ENCODE measurements around the gene WDR37. TPM values are rescaled to one million over a fixed set of nuclear protein-coding genes. Genes with fewer than 3 reads are reported as not detected.
A peak's percentile ranks its signal among the peaks of the same experiment; 100 is the strongest.

The WDR37 gene
- total and polyA plus RNA-seq, 4 donors: 18.7 to 32.6 (median 28.9) TPM

- DNase-seq (ENCODE audit: low read depth in 4 of 6, low spot score in 6 of 6): peak in 2 of 6 donors; percentile 35 to 76
Measured at GRCh38 chr10:1048349-1048731, 7.8 kb upstream of the WDR37 start.

GRCh38 chr10:1048732-1049424, 7.3 kb upstream of the WDR37 start, which contains the start of gene IDI1:
TSS of gene IDI1 (minus strand) at chr10:1049119. CDS start at chr10:1049003, 116 bp downstream.
- under 1% methylated on average over 83 of the region's 83 CpGs for WGBS (ENCODE audit: insufficient coverage)
- H3K9me3 ChIP-seq (ENCODE audit: control insufficient read depth, insufficient read depth, low read length): no peaks in the 10 kb centered on the region
- H3K36me3 ChIP-seq (ENCODE audit: control insufficient read depth, insufficient read depth, low read length): peaks cover 8% of the 10 kb centered on the region
- peak within 1 kb of the TSS; percentile 100 for H3K27ac ChIP-seq (ENCODE audit: low read depth, low read length)
- peaks cover 21% of the 10 kb centered on the region for H3K4me1 ChIP-seq (ENCODE audit: control insufficient read depth, insufficient read depth, low read length)
- H3K4me3 ChIP-seq (ENCODE audit: low read depth, low read length): peak within 1 kb of the TSS; percentile 92
- H3K27me3 ChIP-seq (ENCODE audit: control insufficient read depth, insufficient read depth, low read length): no peaks in the 10 kb centered on the region
- DNase-seq (ENCODE audit: low read depth in 4 of 6, low spot score in 6 of 6): peak; percentile 95 to 99 (median 98)

More at GRCh38 chr10:1048349-1048731, 7.8 kb upstream of the WDR37 start:
- Histone ChIP-seq H3K9me3 (ENCODE audit: control insufficient read depth, insufficient read depth, low read length) (no peaks in the 10 kb centered on the region), H3K27me3 (ENCODE audit: control insufficient read depth, insufficient read depth, low read length) (no peaks in the 10 kb centered on the region), H3K27ac (ENCODE audit: low read depth, low read length) (peak overlapping the region; percentile 100), H3K4me1 (ENCODE audit: control insufficient read depth, insufficient read depth, low read length) (peaks cover 21% of the 10 kb centered on the region), H3K36me3 (ENCODE audit: control insufficient read depth, insufficient read depth, low read length) (peaks cover 8% of the 10 kb centered on the region), H3K4me3 (ENCODE audit: low read depth, low read length) (peak overlapping the region; percentile 92)
- WGBS (ENCODE audit: insufficient coverage): under 1% methylated on average over 37 of the region's 37 CpGs

GRCh38 chr10:1049425-1049958, 6.7 kb upstream of the WDR37 start:
- no peak for DNase-seq (ENCODE audit: low read depth in 4 of 6, low spot score in 6 of 6)
- H3K4me1 ChIP-seq (ENCODE audit: control insufficient read depth, insufficient read depth, low read length): peaks cover 17% of the 10 kb centered on the region

GRCh38 chr10:1050145-1050544, 6.0 kb upstream of the WDR37 start:
- Histone ChIP-seq H3K9me3 (ENCODE audit: control insufficient read depth, insufficient read depth, low read length) (no peaks in the 10 kb centered on the region), H3K27ac (ENCODE audit: low read depth, low read length) (peak overlapping the region; percentile 100), H3K36me3 (ENCODE audit: control insufficient read depth, insufficient read depth, low read length) (peaks cover 8% of the 10 kb centered on the region), H3K4me1 (ENCODE audit: control insufficient read depth, insufficient read depth, low read length) (peaks cover 20% of the 10 kb centered on the region), H3K27me3 (ENCODE audit: control insufficient read depth, insufficient read depth, low read length) (no peaks in the 10 kb centered on the region), H3K4me3 (ENCODE audit: low read depth, low read length) (peak overlapping the region; percentile 92)
- DNase-seq (ENCODE audit: low read depth in 4 of 6, low spot score in 6 of 6): peak in 1 of 6 donors; percentile 21
- 29% methylated on average over 3 of the region's 5 CpGs for WGBS (ENCODE audit: insufficient coverage)

More at GRCh38 chr10:1049425-1049958, 6.7 kb upstream of the WDR37 start:
- peaks cover 8% of the 10 kb centered on the region for H3K36me3 ChIP-seq (ENCODE audit: control insufficient read depth, insufficient read depth, low read length)
- H3K27me3 ChIP-seq (ENCODE audit: control insufficient read depth, insufficient read depth, low read length): no peaks in the 10 kb centered on the region
- 0% methylated on average over 28 of the region's 34 CpGs for WGBS (ENCODE audit: insufficient coverage)
- peak overlapping the region; percentile 92 for H3K4me3 ChIP-seq (ENCODE audit: low read depth, low read length)
- H3K9me3 ChIP-seq (ENCODE audit: control insufficient read depth, insufficient read depth, low read length): no peaks in the 10 kb centered on the region
- H3K27ac ChIP-seq (ENCODE audit: low read depth, low read length): peak overlapping the region; percentile 100

GRCh38 chr10:1050554-1050953, 5.6 kb upstream of the WDR37 start:
- Histone ChIP-seq H3K4me1 (ENCODE audit: control insufficient read depth, insufficient read depth, low read length) (peaks cover 21% of the 10 kb centered on the region), H3K27ac (ENCODE audit: low read depth, low read length) (no peak overlapping the region), H3K4me3 (ENCODE audit: low read depth, low read length) (no peak overlapping the region), H3K9me3 (ENCODE audit: control insufficient read depth, insufficient read depth, low read length) (no peaks in the 10 kb centered on the region), H3K27me3 (ENCODE audit: control insufficient read depth, insufficient read depth, low read length) (no peaks in the 10 kb centered on the region), H3K36me3 (ENCODE audit: control insufficient read depth, insufficient read depth, low read length) (peaks cover 8% of the 10 kb centered on the region)
- WGBS (ENCODE audit: insufficient coverage): 67% methylated on average over 2 of the region's 4 CpGs
- DNase-seq (ENCODE audit: low read depth in 4 of 6, low spot score in 6 of 6): no peak

GRCh38 chr10:1054684-1055083, 1.5 kb upstream of the WDR37 start:
- DNase-seq (ENCODE audit: low read depth in 4 of 6, low spot score in 6 of 6): no peak
- WGBS (ENCODE audit: insufficient coverage): 66% methylated on average over 5 of the region's 6 CpGs
- peaks cover 8% of the 10 kb centered on the region for H3K36me3 ChIP-seq (ENCODE audit: control insufficient read depth, insufficient read depth, low read length)
- peaks cover 23% of the 10 kb centered on the region for H3K4me1 ChIP-seq (ENCODE audit: control insufficient read depth, insufficient read depth, low read length)
- H3K4me3 ChIP-seq (ENCODE audit: low read depth, low read length): peak overlapping the region; percentile 12
- H3K27ac ChIP-seq (ENCODE audit: low read depth, low read length): no peak overlapping the region
- H3K9me3 ChIP-seq (ENCODE audit: control insufficient read depth, insufficient read depth, low read length): no peaks in the 10 kb centered on the region
- no peaks in the 10 kb centered on the region for H3K27me3 ChIP-seq (ENCODE audit: control insufficient read depth, insufficient read depth, low read length)

- peaks cover 17% of the 10 kb centered on the region for H3K4me1 ChIP-seq (ENCODE audit: control insufficient read depth, insufficient read depth, low read length)
Measured at GRCh38 chr10:1057106-1057657, 997 bp downstream of the WDR37 start.

GRCh38 chr10:1058017-1058416, 1.8 kb downstream of the WDR37 start:
- Histone ChIP-seq H3K36me3 (ENCODE audit: control insufficient read depth, insufficient read depth, low read length) (peaks cover 4% of the 10 kb centered on the region), H3K9me3 (ENCODE audit: control insufficient read depth, insufficient read depth, low read length) (no peaks in the 10 kb centered on the region), H3K4me3 (ENCODE audit: low read depth, low read length) (no peak overlapping the region), H3K4me1 (ENCODE audit: control insufficient read depth, insufficient read depth, low read length) (peaks cover 17% of the 10 kb centered on the region), H3K27me3 (ENCODE audit: control insufficient read depth, insufficient read depth, low read length) (no peaks in the 10 kb centered on the region), H3K27ac (ENCODE audit: low read depth, low read length) (no peak overlapping the region)
- 73% methylated on average over 5 of the region's 7 CpGs for WGBS (ENCODE audit: insufficient coverage)
- DNase-seq (ENCODE audit: low read depth in 4 of 6, low spot score in 6 of 6): no peak

More at GRCh38 chr10:1057106-1057657, 997 bp downstream of the WDR37 start:
- no peaks in the 10 kb centered on the region for H3K27me3 ChIP-seq (ENCODE audit: control insufficient read depth, insufficient read depth, low read length)
- WGBS (ENCODE audit: insufficient coverage): under 1% methylated on average over 21 of the region's 26 CpGs
- no peaks in the 10 kb centered on the region for H3K9me3 ChIP-seq (ENCODE audit: control insufficient read depth, insufficient read depth, low read length)
- peak overlapping the region; percentile 65 for H3K27ac ChIP-seq (ENCODE audit: low read depth, low read length)
- peak overlapping the region; percentile 94 for H3K4me3 ChIP-seq (ENCODE audit: low read depth, low read length)
- H3K36me3 ChIP-seq (ENCODE audit: control insufficient read depth, insufficient read depth, low read length): peaks cover 6% of the 10 kb centered on the region
- no peak for DNase-seq (ENCODE audit: low read depth in 4 of 6, low spot score in 6 of 6)

GRCh38 chr10:1059902-1060301, 3.7 kb downstream of the WDR37 start:
- H3K36me3 ChIP-seq (ENCODE audit: control insufficient read depth, insufficient read depth, low read length): peaks cover 3% of the 10 kb centered on the region
- 95% methylated on average over 5 of the region's 8 CpGs for WGBS (ENCODE audit: insufficient coverage)
- no peak overlapping the region for H3K27ac ChIP-seq (ENCODE audit: low read depth, low read length)
- no peak overlapping the region for H3K4me3 ChIP-seq (ENCODE audit: low read depth, low read length)
- H3K27me3 ChIP-seq (ENCODE audit: control insufficient read depth, insufficient read depth, low read length): no peaks in the 10 kb centered on the region
- peaks cover 14% of the 10 kb centered on the region for H3K4me1 ChIP-seq (ENCODE audit: control insufficient read depth, insufficient read depth, low read length)
- DNase-seq (ENCODE audit: low read depth in 4 of 6, low spot score in 6 of 6): no peak
- H3K9me3 ChIP-seq (ENCODE audit: control insufficient read depth, insufficient read depth, low read length): no peaks in the 10 kb centered on the region

Measured in spinal cord (tissue), 10 donors.